Measurements from ENCODE around the gene NTRK3. TPM values are rescaled to one million over a fixed set of nuclear protein-coding genes. Genes with fewer than 3 reads are reported as not detected.

Gene NTRK3
- total and polyA plus RNA-seq, 8 donors = 0.13 to 1.1 (median 0.60) TPM

GRCh38 chr15:88246666-88247446 is 9.7 kb downstream of the NTRK3 start:
- H3K36me3 ChIP-seq = no peaks in the 10 kb centered on the region
- H3K9me3 ChIP-seq = no peaks in the 10 kb centered on the region
- ATAC-seq (peak; percentile 77 to 96 (median 92)), DNase-seq (peak; percentile 43 to 91 (median 72)), FAIRE-seq (no peak)
- 8 to 11% methylated on average over 26 to 27 of the region's 27 CpGs for WGBS, 2 donors
- H3K27ac ChIP-seq = no peak overlapping the region
- intact Hi-C loops (cut with DNase I) = loop anchor here in 2 of 3 donors (10.0 kb wide), 1 partner anchor 1332 kb away; no protein-coding TSS in a partner anchor
- no peak overlapping the region for H3K4me3 ChIP-seq
- peak; percentile 92 to 98 (median 96) for TF ChIP-seq CTCF (IDR thresholded peaks at IDR 0.05)
- H3K27me3 ChIP-seq = peaks cover 0 to 4% (median 1%) of the 10 kb centered on the region in 4 donors
- no peaks in the 10 kb centered on the region for H3K4me1 ChIP-seq

- TF ChIP-seq CTCF (IDR thresholded peaks at IDR 0.05) = no peak
- no peaks in the 10 kb centered on the region for H3K4me1 ChIP-seq
- no peak overlapping the region for H3K27ac ChIP-seq
- DNase-seq (no peak), FAIRE-seq (no peak), ATAC-seq (no peak)
- H3K4me3 ChIP-seq = no peak overlapping the region
- peaks cover 0 to 4% (median 1%) of the 10 kb centered on the region in 4 donors for H3K27me3 ChIP-seq
- intact Hi-C loops (cut with DNase I) = loop anchor here in 2 of 3 donors (10.0 kb wide), 1 partner anchor 1331 kb away; no protein-coding TSS in a partner anchor
- WGBS, 2 donors = 49 to 60% methylated on average over 7 of the region's 7 CpGs
- no peaks in the 10 kb centered on the region for H3K36me3 ChIP-seq
- no peaks in the 10 kb centered on the region for H3K9me3 ChIP-seq
Observed at GRCh38 chr15:88246081-88246480, 10.5 kb downstream of the NTRK3 start.

DNA sequence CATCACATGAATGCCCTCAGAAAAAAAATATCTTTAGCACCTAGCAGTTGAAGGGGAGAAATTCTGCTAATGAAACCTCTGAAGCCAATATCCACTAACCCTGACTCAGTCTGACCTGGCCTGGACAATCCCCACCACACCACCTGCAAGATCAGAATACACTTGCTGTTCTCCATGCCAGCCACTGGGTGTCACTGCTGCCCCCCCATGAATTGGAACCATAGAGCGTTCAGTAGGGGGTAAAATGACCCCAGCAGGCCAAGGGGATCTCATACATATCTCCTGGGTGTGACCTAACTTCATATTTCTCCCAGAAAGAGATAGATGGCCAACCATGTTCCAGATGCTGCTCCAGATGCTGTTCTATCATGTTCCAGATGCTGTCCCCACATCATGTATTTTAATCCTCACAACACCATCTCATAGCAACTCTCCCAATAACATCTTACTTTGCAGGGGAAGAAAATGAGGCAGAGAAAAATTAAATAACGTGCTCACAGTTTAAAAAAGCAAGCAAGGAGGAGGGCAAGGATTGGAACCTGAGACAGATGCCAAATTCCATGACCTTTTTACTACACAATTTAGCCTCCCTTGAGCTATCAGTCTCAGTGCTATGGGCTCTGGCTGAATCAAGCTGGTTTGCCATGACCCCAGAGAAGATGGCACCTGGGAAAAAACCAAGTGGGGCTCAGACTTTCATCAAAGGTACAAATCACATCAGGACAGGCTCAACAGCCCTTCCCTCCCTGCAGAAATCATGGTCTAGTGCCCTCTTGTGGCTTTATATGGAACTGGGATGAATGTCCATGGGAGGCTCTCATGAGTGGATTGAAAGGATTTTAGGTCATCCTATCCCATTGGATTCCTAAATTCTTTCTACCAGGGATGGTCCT is 12.4 kb downstream of the NTRK3 start:
- 17 to 18% methylated on average over 2 of the region's 2 CpGs for whole genome bisulfite sequencing, 2 donors
- DNase-seq (no peak), ATAC-seq (peak in 2 of 4 donors; percentile 44 to 56), FAIRE-seq (no peak)
- Histone ChIP-seq H3K36me3 (no peaks in the 10 kb centered on the region), H3K27me3 (peaks cover 0 to 4% (median 1%) of the 10 kb centered on the region in 4 donors), H3K9me3 (no peaks in the 10 kb centered on the region), H3K27ac (no peak overlapping the region), H3K4me1 (no peaks in the 10 kb centered on the region), H3K4me3 (no peak overlapping the region)
- TF ChIP-seq CTCF (IDR thresholded peaks at IDR 0.05) = peak in 3 of 4 donors; percentile 22 to 30 (median 24)
- intact Hi-C loops (cut with DNase I) = loop anchor here in 2 of 3 donors (10.0 kb wide), 1 partner anchor 1329 kb away; no protein-coding TSS in a partner anchor

DNA sequence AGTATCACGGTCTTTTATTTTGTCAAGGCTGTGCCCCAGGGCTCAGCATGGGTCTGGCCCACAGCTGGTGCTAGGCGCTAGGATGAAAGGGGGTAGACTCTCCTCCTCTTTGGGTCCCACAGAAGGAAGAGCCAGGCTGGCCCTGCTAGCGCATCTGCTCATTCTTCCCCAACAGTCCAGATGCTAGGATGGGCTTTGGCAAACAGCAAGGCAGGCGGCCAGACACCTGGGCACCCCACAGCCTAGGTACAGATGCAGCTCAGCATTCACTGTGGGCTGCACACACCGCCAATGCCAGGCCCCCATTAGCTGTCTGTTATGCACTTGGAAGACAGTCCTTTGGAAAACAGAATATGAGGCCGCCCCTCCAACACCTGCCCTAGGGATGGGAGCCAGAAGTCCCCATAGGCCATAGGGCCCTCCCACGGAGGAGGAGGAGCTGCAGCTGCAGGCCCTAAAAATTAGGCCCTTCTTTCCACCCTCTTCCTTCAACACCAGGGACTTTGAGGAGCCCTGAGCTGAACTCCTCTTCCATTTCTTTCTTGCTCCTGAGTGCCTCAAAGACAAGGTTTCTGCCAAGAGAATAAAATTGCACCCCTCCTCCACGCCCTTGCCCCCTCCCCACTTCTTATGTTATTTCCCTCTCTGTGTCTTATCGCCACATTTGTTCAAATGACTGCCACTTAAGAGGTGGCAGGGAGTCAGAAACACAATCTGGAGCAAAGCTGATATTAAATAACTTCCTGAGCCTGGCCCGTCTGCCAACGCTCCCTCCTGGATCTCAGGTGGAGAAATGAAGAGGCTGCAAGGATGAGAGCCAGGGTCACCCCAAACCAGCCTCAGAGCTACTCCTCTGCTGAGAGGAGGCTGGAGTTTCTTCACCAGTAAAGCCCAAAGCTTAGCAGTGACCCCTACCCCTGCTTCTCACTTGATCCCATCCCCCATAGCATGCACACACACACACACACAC is 13.7 kb downstream of the NTRK3 start:
- FAIRE-seq (no peak), ATAC-seq (no peak), DNase-seq (no peak)
- intact Hi-C loops (cut with DNase I) = loop anchor here in 2 of 3 donors (10.0 kb wide), 1 partner anchor 1328 kb away; no protein-coding TSS in a partner anchor
- Histone ChIP-seq H3K27ac (no peak overlapping the region), H3K27me3 (peaks cover 0 to 3% (median under 1%) of the 10 kb centered on the region in 4 donors), H3K9me3 (no peaks in the 10 kb centered on the region), H3K4me1 (no peaks in the 10 kb centered on the region), H3K4me3 (no peak overlapping the region), H3K36me3 (no peaks in the 10 kb centered on the region)
- no peak for TF ChIP-seq CTCF (IDR thresholded peaks at IDR 0.05)
- 65 to 78% methylated on average over 11 of the region's 11 CpGs for WGBS, 2 donors
